B cell (primary cell): Measurements from ENCODE around the gene LYZL2.

Experiments
- EZH2 ChIP-seq: IDR thresholded peaks from 2 replicates; pipeline ENCODE4 v1.6.1; 2012; ENCODE audit warnings: borderline replicate concordance, low read depth, mild to moderate bottlenecking, moderate library complexity, low read length; ENCODE audit not compliant: insufficient read depth, poor library complexity, severe bottlenecking
- TF ChIP-seq, protein P1 (sequence below): fragments of 200-600 bp; IDR thresholded peaks from one replicate; pipeline ENCODE4 v1.8.0; 2022; ENCODE audit warnings: antibody characterized with exemption, mild to moderate bottlenecking

DNA sequence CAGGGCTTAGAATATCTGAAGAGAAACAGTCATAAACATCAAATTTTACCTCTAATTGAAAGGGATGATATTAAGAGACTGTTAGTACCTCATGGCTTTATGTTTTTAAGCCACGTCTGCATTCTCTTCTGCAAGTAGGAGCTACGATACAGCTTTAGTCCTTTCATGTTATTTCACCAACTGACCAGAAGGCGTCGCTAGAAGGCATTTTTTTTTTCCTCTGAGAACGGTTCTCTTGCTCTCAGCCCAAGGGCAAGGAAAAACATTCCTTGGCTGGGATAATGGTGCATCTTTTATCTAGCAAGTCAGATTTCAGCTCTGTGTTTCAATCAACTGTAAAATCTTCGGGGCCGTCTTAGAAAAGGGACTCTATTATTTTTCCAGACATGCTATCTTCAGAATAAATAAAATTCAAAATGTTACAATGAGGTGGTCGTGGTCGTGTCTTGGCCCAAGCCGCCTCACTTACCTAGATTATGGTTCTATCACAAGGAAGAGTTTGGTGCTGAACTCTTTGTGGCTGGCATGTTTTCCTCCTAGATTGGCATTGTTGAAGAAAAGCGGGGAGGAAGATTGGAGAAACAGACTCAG, 41.6 kb upstream of the LYZL2 start:
- TF ChIP-seq, protein P1, sequence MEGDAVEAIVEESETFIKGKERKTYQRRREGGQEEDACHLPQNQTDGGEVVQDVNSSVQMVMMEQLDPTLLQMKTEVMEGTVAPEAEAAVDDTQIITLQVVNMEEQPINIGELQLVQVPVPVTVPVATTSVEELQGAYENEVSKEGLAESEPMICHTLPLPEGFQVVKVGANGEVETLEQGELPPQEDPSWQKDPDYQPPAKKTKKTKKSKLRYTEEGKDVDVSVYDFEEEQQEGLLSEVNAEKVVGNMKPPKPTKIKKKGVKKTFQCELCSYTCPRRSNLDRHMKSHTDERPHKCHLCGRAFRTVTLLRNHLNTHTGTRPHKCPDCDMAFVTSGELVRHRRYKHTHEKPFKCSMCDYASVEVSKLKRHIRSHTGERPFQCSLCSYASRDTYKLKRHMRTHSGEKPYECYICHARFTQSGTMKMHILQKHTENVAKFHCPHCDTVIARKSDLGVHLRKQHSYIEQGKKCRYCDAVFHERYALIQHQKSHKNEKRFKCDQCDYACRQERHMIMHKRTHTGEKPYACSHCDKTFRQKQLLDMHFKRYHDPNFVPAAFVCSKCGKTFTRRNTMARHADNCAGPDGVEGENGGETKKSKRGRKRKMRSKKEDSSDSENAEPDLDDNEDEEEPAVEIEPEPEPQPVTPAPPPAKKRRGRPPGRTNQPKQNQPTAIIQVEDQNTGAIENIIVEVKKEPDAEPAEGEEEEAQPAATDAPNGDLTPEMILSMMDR, result peak; percentile 85
- TF ChIP-seq EZH2, result no peak
